Lung (tissue), 12 donors: ENCODE results near the gene CCDC149. TPM values are rescaled to one million over a fixed set of nuclear protein-coding genes. Genes with fewer than 3 reads are reported as not detected.

ENCODE experiments used
- ATAC-seq: fragments of 200-7000 bp; cut with Tn5 transposase; one replicate; pipeline ENCODE4 v1.9.1; 2020; ENCODE audit warnings: moderate number of reproducible peaks; ENCODE audit not compliant: insufficient read depth, low FRiP score
- DNase-seq, 3 donors: peaks; one replicate each; pipeline ENCODE4 v3.0.0-alpha.2; 2013 to 2017
- H3K27ac ChIP-seq, 2 donors: one replicate each; pipeline ENCODE4 v1.5.1; 2013; ENCODE audit warnings: mild to moderate bottlenecking in 2 of 2, moderate library complexity in 2 of 2, control low read depth in 1 of 2, inconsistent platforms in 1 of 2, low read depth in 1 of 2, low read length in 1 of 2
- H3K27me3 ChIP-seq, 3 donors: one replicate each; pipeline ENCODE4 v1.5.1; 2013; ENCODE audit warnings: low read length in 2 of 3; ENCODE audit not compliant: control insufficient read depth in 3 of 3, insufficient read depth in 3 of 3
- H3K36me3 ChIP-seq, 4 donors: one replicate each; pipeline ENCODE4 v1.5.1; 2013; ENCODE audit warnings: low read length in 4 of 4, mild to moderate bottlenecking in 1 of 4, moderate library complexity in 1 of 4; ENCODE audit not compliant: control insufficient read depth in 4 of 4, insufficient read depth in 4 of 4
- H3K4me1 ChIP-seq, 5 donors: one replicate each; pipeline ENCODE4 v1.5.1; 2013; ENCODE audit warnings: low read length in 5 of 5, mild to moderate bottlenecking in 2 of 5, moderate library complexity in 1 of 5; ENCODE audit not compliant: control insufficient read depth in 5 of 5, insufficient read depth in 5 of 5
- H3K4me3 ChIP-seq: one replicate; pipeline ENCODE4 v1.5.1; 2013; ENCODE audit warnings: mild to moderate bottlenecking, control low read depth, moderate library complexity
- H3K9ac ChIP-seq, 2 donors: one replicate each; pipeline ENCODE4 v1.5.1; 2013; ENCODE audit warnings: low read length in 2 of 2, control low read depth in 1 of 2; ENCODE audit not compliant: insufficient read depth in 1 of 2
- H3K9me3 ChIP-seq, 4 donors: one replicate each; pipeline ENCODE4 v1.5.1; 2013; ENCODE audit warnings: low read length in 3 of 4, mild to moderate bottlenecking in 1 of 4, moderate library complexity in 1 of 4; ENCODE audit not compliant: control insufficient read depth in 4 of 4, insufficient read depth in 3 of 4
- WGBS, 2 donors: extraction: QIAGEN DNeasy Blood & Tissue Kit; methylation state at CpG; one replicate each; pipeline ENCODE4 v1.1.7; 2013; 5-methylcytosine and 5-hydroxymethylcytosine counted together
- polyA plus RNA-seq, 2 donors: library from polyadenylated mRNA; stranded (reverse); fragments of 200-250 nt; gene quantifications; one replicate each; pipeline ENCODE4 v1.2.1, GENCODE V29; 2013
- total RNA-seq, 2 donors: library from RNA; depleted of rRNA in 1 of 2; stranded (reverse); fragments of >200 nt in 1 of 2; gene quantifications; one replicate each; pipeline ENCODE4 v1.2.1, GENCODE V29; 2014 to 2021
- TF ChIP-seq, protein P1 (sequence below): IDR thresholded peaks from 2 replicates; pipeline ENCODE4 v1.5.1; 2012; ENCODE audit warnings: mild to moderate bottlenecking; ENCODE audit errors: control extremely low read depth, extremely low read depth
- donor health status: control.
- donor health status: control.
- donor health status: Bipolar disorder and iron deficiency.
- donor health status: healthy.
- donor health status: DM: yes; HTN: yes; CAD: no.

Gene CCDC149
- total and polyA plus RNA-seq, 4 donors = 8.6 to 21.4 (median 17.1) TPM

DNA sequence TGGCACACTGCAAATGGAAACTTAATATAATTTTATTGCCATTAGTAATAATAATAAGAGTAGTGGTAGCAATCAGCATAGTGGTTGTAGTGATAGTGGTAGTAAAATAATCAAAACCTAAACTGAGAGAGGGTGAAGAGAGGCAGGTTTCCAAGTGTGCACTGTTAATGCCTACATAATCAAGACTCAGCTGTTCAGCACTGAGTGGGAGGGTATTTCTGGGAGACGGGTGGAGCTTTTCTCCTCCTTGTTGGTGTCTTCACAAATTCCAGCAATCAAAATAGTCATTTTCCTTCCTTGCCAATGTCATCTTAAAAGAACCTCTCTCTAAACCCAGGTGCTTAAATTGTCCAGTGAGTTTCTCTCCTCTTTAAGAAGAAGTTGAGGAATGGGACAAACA lies 18.6 kb downstream of the CCDC149 start:
- ATAC-seq = no peak
- no peak overlapping the region for H3K9ac ChIP-seq
- no peak overlapping the region for H3K4me3 ChIP-seq
- no peaks in the 10 kb centered on the region for H3K4me1 ChIP-seq
- TF ChIP-seq, protein P1, sequence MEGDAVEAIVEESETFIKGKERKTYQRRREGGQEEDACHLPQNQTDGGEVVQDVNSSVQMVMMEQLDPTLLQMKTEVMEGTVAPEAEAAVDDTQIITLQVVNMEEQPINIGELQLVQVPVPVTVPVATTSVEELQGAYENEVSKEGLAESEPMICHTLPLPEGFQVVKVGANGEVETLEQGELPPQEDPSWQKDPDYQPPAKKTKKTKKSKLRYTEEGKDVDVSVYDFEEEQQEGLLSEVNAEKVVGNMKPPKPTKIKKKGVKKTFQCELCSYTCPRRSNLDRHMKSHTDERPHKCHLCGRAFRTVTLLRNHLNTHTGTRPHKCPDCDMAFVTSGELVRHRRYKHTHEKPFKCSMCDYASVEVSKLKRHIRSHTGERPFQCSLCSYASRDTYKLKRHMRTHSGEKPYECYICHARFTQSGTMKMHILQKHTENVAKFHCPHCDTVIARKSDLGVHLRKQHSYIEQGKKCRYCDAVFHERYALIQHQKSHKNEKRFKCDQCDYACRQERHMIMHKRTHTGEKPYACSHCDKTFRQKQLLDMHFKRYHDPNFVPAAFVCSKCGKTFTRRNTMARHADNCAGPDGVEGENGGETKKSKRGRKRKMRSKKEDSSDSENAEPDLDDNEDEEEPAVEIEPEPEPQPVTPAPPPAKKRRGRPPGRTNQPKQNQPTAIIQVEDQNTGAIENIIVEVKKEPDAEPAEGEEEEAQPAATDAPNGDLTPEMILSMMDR = no peak
- no peak overlapping the region for H3K27ac ChIP-seq
- WGBS, 2 donors = 90 to 93% methylated on average over 1 of the region's 1 CpG
- peaks cover 0 to 8% (median 3%) of the 10 kb centered on the region in 4 donors for H3K36me3 ChIP-seq
- no peak for DNase-seq
- H3K27me3 ChIP-seq = no peaks in the 10 kb centered on the region
- no peaks in the 10 kb centered on the region for H3K9me3 ChIP-seq

DNA sequence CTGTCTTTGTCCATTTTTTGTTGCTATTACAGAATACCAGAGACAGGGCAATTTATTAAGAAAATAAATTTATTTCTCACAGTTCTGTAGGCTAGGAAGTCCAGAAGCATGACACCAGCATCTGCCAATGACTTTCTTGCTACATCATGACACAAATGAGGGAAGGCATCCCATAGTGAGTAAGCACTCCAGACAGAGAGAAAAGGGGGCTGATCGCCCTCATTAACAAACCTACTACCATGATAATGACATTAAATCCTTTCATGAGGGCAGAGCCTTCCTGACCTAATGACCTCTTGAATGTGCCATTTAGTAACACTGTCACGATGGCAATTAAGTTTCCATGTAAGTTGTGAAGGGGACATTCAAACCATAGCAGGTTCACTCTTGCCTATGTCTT lies 20.1 kb downstream of the CCDC149 start:
- Histone ChIP-seq H3K4me1 (no peaks in the 10 kb centered on the region), H3K27ac (no peak overlapping the region), H3K36me3 (peaks cover 0 to 8% (median 3%) of the 10 kb centered on the region in 4 donors), H3K9ac (no peak overlapping the region), H3K4me3 (no peak overlapping the region), H3K27me3 (no peaks in the 10 kb centered on the region), H3K9me3 (no peaks in the 10 kb centered on the region)
- ATAC-seq = no peak
- 94 to 98% methylated on average over 2 of the region's 2 CpGs for WGBS, 2 donors
- TF ChIP-seq, protein P1 = no peak
- DNase-seq = no peak

DNA sequence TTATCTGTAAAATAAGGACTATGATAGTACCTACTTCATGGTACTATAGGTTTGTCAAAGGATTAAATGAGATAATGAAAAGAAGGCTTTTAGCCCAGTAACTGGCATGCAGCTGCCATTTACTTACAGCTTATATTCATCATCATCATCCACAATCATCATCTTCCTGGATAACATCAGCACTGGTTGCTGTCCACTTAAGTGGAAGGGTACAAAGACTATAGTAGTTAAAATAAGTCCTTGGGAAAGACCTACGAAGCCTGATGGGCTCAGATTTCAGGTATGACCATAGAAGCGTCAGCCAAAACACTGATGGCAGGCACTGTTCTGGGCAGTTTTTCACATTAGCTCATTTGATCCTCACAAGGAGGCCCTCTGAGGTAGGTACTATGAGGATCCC lies 20.6 kb downstream of the CCDC149 start:
- Histone ChIP-seq H3K9ac (no peak overlapping the region), H3K27me3 (no peaks in the 10 kb centered on the region), H3K9me3 (no peaks in the 10 kb centered on the region), H3K36me3 (peaks cover 0 to 8% (median 3%) of the 10 kb centered on the region in 4 donors), H3K4me3 (no peak overlapping the region), H3K4me1 (no peaks in the 10 kb centered on the region), H3K27ac (no peak overlapping the region)
- TF ChIP-seq, protein P1 = no peak
- ATAC-seq = no peak
- WGBS, 2 donors = 94 to 96% methylated on average over 2 of the region's 2 CpGs
- no peak for DNase-seq

DNA sequence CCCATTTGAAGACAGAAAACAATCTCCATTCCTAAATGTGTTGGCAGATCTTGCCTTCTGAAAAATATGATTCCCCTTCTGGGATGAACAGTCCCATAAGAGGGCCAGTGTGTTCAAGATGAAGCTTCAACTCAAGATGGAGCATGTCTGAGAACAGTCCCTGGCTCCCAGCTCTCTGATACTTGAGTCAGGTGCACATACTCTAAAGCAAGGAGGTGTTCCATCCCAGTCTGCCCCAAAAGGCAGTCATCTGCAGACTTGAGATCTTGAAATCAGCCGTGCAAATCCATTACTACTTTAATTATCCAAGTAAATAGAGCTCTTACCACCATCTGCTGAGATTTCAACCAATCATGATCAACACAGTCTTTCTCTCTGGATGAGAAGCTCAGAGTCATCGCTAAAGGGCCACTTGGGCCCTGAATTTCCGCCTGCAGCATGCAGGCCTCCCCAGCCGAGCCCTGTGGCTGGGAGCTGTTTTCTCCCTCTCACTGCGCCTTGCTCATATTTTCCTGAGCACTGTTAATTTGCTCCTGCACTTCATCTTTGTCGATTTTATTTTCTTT lies 22.2 kb downstream of the CCDC149 start:
- Histone ChIP-seq H3K27me3 (no peaks in the 10 kb centered on the region), H3K27ac (no peak overlapping the region), H3K9me3 (no peaks in the 10 kb centered on the region), H3K9ac (no peak overlapping the region), H3K4me1 (no peaks in the 10 kb centered on the region), H3K36me3 (peaks cover 0 to 8% (median 1%) of the 10 kb centered on the region in 4 donors), H3K4me3 (no peak overlapping the region)
- WGBS, 2 donors = 92 to 97% methylated on average over 6 of the region's 6 CpGs
- ATAC-seq (no peak), DNase-seq (no peak)
- TF ChIP-seq, protein P1 = no peak
